ENCODE results near the gene CKAP2L.
"Not testable (repeated sequence)": the region's sequence is repeated elsewhere in the genome, so short reads cannot be mapped to it uniquely, and the experiment has no call there.

CKAP2L gene

DNA sequence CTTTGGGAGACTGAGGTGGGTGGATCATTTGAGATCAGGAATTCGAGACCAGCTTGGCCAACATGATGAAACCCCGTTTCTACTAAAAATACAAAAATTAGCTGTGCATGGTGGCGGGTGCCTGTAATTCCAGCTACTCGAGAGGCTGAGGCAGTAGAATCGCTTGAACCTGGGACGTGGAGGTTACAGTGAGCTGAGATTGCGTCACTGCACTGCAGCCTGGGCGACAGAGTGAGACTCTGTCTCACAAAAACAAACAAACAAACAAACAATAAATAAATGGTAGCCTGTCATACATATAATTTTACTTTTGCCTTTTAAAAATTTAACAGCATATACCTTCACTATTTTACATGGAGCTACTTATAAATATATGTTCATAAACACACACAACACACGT is 57.5 kb downstream of the CKAP2L start:
- DNase-seq = not testable (repeated sequence)

DNA sequence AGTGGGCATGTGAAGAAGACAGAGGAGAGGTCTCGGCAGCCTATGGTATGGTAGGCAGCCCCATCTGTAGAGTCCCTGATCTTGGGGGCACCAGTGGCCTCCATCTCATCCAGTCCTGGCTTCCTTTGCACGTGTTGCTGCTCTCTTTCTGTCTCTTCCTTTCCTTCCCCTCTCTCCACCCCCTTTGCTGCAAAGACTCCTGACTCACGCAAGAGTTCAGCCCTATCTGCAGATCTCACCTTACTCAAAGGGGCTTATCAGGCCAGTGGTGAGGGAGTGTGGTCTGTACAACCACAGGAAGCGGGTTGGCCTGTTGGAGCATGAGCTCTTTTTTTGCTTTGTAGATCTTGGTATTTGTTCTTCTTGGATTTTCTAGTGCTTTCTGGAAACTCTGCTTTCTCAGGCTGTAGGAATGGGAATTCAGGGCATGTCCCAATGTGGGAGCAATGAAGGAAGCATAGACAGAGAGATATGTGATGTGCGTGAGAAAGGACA is 58.2 kb downstream of the CKAP2L start:
- DNase-seq = peak; percentile 68

DNA sequence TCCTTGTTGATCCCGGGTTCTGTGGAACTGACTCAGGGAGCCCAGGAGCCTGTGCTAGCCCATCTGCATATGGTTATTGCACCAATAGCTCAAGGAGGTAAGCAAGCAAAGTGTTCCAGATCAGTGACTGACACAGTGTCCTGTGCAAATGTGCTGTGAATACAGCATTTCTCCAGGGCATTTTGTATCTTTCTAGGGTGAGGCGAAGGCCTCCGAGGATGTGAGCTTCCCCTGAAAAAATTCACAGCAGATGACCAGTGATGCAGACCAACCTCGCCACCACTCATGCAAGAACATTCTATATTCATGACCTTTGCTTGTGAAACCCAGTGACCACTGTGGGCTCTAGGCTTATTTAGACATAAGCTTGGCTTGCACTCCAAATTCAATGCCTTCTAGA is 58.8 kb downstream of the CKAP2L start:
- DNase-seq = no peak

GRCh38 chr2:112703684-112704083 is 60.7 kb downstream of the CKAP2L start:
- DNase-seq = no peak

DNA sequence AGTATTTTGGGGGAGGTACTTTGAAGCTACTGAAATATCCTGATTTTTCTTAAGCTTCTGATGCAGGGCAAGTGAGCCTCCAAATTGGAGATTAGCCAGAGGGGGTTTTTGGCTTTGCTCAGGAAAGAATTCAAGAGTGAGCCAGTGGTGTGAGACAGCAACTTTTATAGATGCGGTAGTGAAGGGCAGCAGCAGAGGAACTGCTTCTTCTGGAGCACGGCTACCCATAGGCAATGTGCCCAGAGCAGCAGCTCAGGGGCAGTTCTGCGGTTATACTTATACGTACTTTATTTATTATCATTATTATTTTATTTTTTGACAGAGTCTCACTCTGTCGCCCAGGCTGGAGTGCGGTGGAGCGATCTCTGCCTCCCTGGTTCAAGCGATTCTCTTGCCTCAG is 63.4 kb downstream of the CKAP2L start:
- DNase-seq = no peak

DNA sequence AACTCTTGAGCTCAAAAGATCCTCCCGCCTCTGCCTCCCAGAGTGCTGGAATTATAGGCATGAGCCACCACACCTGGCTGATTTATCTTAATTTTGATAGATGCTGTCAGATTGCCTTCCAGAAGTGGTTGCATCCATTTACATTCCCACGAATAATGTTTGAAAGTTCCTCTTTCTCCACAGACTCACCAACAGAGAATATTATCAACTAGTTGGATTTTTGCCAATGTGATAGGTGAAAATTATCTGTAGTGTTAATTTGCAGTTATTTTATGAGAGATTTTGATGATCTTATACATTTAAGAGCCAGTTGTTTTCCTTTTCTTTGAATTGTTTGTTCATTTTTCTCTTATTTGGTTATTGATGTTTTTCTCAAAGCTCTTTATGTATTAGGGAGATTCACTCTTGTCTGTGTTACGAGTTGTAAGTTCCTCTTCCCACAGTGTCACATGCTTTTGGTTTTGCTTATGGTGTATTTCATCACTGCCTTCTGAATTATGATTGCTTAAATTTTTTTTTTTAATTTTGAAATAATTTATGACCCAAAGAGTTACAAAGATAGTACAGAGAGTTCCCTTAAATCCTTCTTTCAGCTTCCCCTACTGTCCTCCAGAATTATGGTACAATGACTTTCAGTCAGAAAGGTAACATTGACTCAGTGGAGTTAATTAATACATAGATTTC is 64.3 kb downstream of the CKAP2L start:
- DNase-seq = no peak

DNA sequence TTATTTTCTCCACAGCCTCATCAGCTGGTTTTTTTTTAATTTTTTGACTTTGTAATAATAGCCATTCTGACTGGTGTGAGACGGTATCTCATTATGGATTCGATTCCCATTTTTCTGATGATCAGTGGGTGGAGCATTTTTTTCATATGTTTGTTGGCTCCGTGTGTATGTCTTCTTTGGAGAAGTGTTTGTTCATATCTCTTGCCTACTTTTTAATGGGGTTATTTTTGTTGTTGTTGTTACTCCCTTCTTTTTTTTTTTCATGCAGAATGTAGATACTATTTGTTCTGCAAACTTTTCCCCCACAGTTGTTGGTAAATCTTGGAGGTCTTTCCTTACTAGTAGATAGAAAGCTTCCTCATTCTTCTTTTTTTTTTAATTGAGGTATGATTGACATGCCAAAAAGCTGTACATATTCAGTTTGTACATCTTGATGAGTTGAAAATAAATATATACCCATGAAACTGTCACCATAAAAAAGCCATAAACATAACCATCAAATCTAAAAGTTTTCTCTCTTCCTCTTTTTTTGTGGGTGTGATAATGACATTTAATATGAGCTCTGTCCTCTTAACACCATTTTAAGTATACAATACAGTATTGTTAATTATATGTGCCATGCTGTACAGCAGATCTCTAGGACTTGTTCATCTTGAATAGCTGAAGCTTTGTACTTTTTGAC is 65.4 kb downstream of the CKAP2L start:
- no peak for DNase-seq

DNA sequence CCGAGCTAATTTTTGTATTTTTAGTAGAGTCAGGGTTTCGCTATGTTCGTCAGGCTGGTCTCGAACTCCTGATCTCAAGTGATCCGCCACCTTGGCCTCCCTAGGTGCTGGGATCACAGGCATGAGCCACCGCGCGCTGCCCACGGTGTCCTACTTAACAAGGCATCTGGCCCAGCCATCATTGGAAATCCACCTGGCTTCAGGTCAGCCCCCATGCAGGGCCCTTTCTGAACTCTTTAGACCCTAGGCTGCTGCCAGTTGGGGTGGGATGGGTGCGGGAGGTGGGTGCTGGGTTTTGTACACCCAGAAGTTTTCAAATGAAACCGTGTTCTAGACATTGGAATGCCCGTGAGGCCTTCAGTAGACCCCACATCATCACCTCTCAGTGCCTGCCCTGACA is 70.2 kb downstream of the CKAP2L start:
- DNase-seq = no peak

GRCh38 chr2:112693596-112693995 is 70.8 kb downstream of the CKAP2L start:
- DNase-seq = no peak

- DNase-seq = peak; percentile 61
Measured at GRCh38 chr2:112692918-112693317, 71.5 kb downstream of the CKAP2L start.

DNA sequence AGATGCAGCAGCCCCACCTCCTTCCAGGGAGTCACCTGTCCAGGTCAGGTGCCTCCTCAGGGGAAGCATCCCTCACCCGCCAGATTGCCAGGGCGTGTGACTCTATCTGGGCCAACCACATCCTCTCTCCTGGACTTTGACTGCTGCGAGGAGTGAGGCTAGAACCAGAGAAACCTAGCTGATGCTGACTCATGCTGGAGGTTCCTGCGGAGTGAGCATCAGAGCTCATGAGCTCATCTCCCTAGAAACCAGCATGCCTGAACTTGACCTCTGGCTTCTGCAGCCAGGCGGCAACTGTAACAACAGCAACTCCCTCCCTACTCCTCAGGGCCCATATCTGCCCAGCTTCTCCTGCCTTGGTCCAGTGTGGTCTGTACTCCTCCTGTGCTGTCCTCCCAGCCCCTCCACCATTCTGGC is 71.9 kb downstream of the CKAP2L start:
- DNase-seq = peak; percentile 73

GRCh38 chr2:112691881-112692281 is 72.5 kb downstream of the CKAP2L start:
- DNase-seq = peak; percentile 19

DNA sequence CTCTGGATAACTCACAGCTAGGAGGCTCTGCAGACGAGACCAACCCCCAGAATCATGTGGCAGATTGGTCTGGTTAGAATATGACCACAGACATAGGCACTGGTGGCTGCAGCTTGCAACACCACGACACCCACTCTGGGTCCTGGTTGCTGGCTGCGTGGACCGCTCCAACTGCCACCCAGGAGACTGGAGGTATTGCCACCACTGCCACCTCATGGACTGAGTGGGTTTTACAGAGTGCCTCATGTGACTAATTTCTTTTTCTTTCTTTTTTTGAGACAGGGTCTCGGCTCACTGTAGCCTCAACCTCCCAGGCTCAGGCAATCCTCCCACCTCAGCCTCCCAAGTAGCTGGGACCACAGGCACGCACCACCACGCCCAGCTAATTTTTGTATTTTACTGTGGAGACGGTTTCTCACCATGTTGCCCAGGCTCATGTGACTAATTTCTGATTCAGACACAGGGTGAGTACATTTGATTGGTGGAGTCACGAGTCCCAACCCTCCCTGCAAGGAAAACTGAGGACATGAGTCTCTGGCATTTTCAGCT is 73.5 kb downstream of the CKAP2L start:
- peak; percentile 72 for DNase-seq

GRCh38 chr2:112688086-112688880 is 76.1 kb downstream of the CKAP2L start:
- DNase-seq = no peak

GRCh38 chr2:112687522-112687921 is 76.9 kb downstream of the CKAP2L start:
- DNase-seq = no peak

All from stimulated activated CD4-positive, alpha-beta T cell treated with anti-CD3 and anti-CD28 coated beads, Interleukin-15, amount 100 ng/mL, for 24 hours (primary cell).